NB4 (cell line): Measurements from ENCODE around the gene ATXN7.

Experiments
- DNase-seq: peaks from one replicate; pipeline ENCODE4 v3.0.0; 2010; ENCODE audit warnings: low read depth
- H3K4me3 ChIP-seq: one replicate; pipeline ENCODE4 v1.5.1; 2011; ENCODE audit warnings: mild to moderate bottlenecking, low read depth, low read length, moderate library complexity
- CTCF ChIP-seq: IDR thresholded peaks from one replicate; pipeline ENCODE4 v1.5.1; 2012; ENCODE audit warnings: low read depth, low read length
- MAX ChIP-seq: IDR thresholded peaks from 2 replicates; pipeline ENCODE4 v1.6.1; 2011; ENCODE audit warnings: low read depth, low read length
- MYC ChIP-seq: IDR thresholded peaks from 2 replicates; pipeline ENCODE4 v1.6.1; 2011; ENCODE audit warnings: low read depth, low read length
- POLR2A ChIP-seq: IDR thresholded peaks from 2 replicates; pipeline ENCODE4 v1.6.1; 2011; ENCODE audit warnings: mild to moderate bottlenecking; ENCODE audit not compliant: insufficient read length; ENCODE audit errors: extremely low read depth

Gene ATXN7

GRCh38 chr3:63984391-63984790 is 120.7 kb downstream of the ATXN7 start:
- no peak for TF ChIP-seq POLR2A
- no peak for TF ChIP-seq MYC
- no peak for TF ChIP-seq MAX
- TF ChIP-seq CTCF = no peak
- DNase-seq = no peak

GRCh38 chr3:63986146-63986545 is 122.5 kb downstream of the ATXN7 start:
- no peak overlapping the region for H3K4me3 ChIP-seq
- TF ChIP-seq POLR2A = no peak
- no peak for TF ChIP-seq MAX
- no peak for TF ChIP-seq CTCF
- TF ChIP-seq MYC = no peak
- DNase-seq = no peak

More at GRCh38 chr3:63984391-63984790, 120.7 kb downstream of the ATXN7 start:
- H3K4me3 ChIP-seq = no peak overlapping the region

GRCh38 chr3:63986831-63987230 is 123.2 kb downstream of the ATXN7 start:
- H3K4me3 ChIP-seq = no peak overlapping the region
- DNase-seq = no peak
- no peak for TF ChIP-seq MYC
- TF ChIP-seq POLR2A = no peak
- TF ChIP-seq CTCF = no peak
- TF ChIP-seq MAX = no peak

GRCh38 chr3:63988943-63989342 is 125.3 kb downstream of the ATXN7 start:
- DNase-seq = no peak
- TF ChIP-seq CTCF = no peak
- no peak for TF ChIP-seq MYC
- no peak for TF ChIP-seq POLR2A
- no peak for TF ChIP-seq MAX
- no peak overlapping the region for H3K4me3 ChIP-seq

- no peak for DNase-seq
- H3K4me3 ChIP-seq = no peak overlapping the region
- TF ChIP-seq CTCF (no peak), POLR2A (no peak), MYC (no peak), MAX (no peak)
Measured at GRCh38 chr3:63990204-63990603, 126.5 kb downstream of the ATXN7 start.

GRCh38 chr3:63990733-63991132 is 127.1 kb downstream of the ATXN7 start:
- no peak overlapping the region for H3K4me3 ChIP-seq
- no peak for DNase-seq
- TF ChIP-seq CTCF = no peak
- TF ChIP-seq POLR2A = no peak
- TF ChIP-seq MAX = no peak
- TF ChIP-seq MYC = no peak
